Memory B cell (primary cell): ENCODE measurements around the gene SEMA6C.
"Not testable (repeated sequence)": the region's sequence is repeated elsewhere in the genome, so short reads cannot be mapped to it uniquely, and the experiment has no call there.

ENCODE experiments used
- ATAC-seq: fragments of 150-1000 bp; cut with Tn5 transposase; 2 replicates; pipeline ENCODE4 v1.10.0; 2021; ENCODE audit warnings: low read depth, mild to moderate bottlenecking, moderate library complexity
- DNase-seq, 2 donors: peaks; one replicate each; pipeline ENCODE4 v3.0.0; 2022; ENCODE audit warnings: low spot score in 2 of 2
- H3K27ac Mint-ChIP-seq: one replicate; pipeline ENCODE4 v1.8.0; 2022; ENCODE audit warnings: mild to moderate bottlenecking, moderate library complexity, mixed read lengths
- H3K27me3 Mint-ChIP-seq: one replicate; pipeline ENCODE4 v1.8.0; 2022; ENCODE audit warnings: mixed read lengths
- H3K36me3 Mint-ChIP-seq: one replicate; pipeline ENCODE4 v1.8.0; 2022; ENCODE audit warnings: mild to moderate bottlenecking, mixed read lengths
- H3K4me1 Mint-ChIP-seq: one replicate; pipeline ENCODE4 v1.8.0; 2022; ENCODE audit warnings: mixed read lengths
- H3K4me3 Mint-ChIP-seq: one replicate; pipeline ENCODE4 v1.8.0; 2022; ENCODE audit warnings: mild to moderate bottlenecking, moderate library complexity, mixed read lengths
- H3K9me3 Mint-ChIP-seq: one replicate; pipeline ENCODE4 v1.8.0; 2022; ENCODE audit warnings: mixed read lengths

Gene SEMA6C, protein sequence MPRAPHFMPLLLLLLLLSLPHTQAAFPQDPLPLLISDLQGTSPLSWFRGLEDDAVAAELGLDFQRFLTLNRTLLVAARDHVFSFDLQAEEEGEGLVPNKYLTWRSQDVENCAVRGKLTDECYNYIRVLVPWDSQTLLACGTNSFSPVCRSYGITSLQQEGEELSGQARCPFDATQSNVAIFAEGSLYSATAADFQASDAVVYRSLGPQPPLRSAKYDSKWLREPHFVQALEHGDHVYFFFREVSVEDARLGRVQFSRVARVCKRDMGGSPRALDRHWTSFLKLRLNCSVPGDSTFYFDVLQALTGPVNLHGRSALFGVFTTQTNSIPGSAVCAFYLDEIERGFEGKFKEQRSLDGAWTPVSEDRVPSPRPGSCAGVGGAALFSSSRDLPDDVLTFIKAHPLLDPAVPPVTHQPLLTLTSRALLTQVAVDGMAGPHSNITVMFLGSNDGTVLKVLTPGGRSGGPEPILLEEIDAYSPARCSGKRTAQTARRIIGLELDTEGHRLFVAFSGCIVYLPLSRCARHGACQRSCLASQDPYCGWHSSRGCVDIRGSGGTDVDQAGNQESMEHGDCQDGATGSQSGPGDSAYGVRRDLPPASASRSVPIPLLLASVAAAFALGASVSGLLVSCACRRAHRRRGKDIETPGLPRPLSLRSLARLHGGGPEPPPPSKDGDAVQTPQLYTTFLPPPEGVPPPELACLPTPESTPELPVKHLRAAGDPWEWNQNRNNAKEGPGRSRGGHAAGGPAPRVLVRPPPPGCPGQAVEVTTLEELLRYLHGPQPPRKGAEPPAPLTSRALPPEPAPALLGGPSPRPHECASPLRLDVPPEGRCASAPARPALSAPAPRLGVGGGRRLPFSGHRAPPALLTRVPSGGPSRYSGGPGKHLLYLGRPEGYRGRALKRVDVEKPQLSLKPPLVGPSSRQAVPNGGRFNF

DNA sequence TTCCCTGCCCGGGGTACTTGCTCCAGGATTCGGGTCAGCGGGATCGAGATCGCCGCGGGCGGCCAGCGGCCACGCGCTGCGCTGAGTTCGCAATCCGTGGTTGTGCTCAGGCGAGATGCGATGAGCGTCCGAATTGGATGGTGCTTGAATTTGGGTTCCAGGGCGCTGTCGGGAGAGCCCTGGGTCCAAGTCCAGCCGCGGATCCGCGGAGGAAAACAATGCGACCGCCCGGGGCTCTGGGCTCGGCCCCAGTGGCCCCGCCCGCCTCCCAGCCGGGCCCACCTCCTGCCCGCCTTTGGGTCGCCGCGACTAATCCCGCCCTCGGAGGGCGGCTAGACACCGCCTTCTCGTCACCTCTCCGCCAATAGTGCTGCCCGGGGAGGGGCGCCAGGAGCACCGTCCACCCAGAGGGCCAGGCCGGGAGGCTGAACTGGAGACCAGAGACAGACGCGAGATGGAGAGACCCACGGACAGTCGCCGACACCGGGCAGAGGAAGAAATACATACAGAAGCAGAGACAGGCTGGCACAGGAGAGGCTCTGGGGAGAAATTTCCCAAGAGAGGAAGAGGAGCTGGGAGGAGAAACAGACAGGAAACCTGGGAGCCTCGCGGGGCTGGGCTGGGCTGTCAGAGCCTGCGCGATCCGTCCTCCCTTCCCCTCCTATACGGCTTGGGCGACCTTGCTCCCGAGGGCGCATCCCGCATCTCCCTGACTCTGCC is at the start of gene SEMA6C:
SEMA6C (minus strand) TSS at position 220 of the 720 bp plus-strand sequence. CDS start 4,010 bp downstream, outside the sequence.
- Mint-ChIP-seq H3K9me3 (no peaks in the 10 kb centered on the region), H3K27ac (peak within 1 kb of the TSS; percentile 43), H3K27me3 (peaks cover 6% of the 10 kb centered on the region), H3K4me1 (peaks cover 18% of the 10 kb centered on the region), H3K36me3 (no peaks in the 10 kb centered on the region), H3K4me3 (peak within 1 kb of the TSS; percentile 89)
- ATAC-seq (peak; percentile 99), DNase-seq (peak; percentile 72 to 74)

DNA sequence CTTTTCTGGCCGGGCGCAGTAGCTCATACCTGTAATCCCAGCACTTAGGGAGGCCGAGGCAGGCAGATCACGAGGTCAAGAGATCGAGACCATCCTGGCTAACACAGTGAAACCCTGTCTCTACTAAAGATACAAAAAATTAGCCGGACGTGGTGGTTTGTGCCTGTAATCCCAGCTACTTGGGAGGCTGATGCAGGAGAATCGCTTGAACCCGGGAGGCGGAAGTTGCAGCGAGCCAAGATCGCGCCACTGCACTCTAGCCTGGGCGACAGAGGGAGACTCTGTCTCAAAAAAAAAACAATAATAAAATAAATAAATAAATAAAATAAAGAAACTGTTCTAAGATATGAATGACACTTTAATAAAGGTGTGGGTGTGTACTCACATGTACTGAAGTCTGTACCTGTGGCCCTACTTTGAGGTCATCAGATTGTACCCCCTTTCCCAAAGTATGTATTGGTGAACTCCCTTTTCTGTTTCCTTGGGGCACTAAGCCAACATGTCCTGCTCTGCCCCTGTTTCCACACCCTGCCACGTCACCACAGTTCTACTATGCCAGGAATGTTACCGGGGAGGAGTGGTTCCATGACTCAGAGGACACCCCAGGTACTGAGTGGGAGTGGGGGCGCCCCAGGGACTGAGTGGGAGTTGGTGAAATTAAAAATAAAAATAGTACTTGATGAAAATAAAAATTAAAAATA is 48.6 kb upstream of the SEMA6C start:
- not testable (repeated sequence) for H3K27me3 Mint-ChIP-seq, H3K27ac Mint-ChIP-seq, H3K4me3 Mint-ChIP-seq, H3K36me3 Mint-ChIP-seq, ATAC-seq, DNase-seq, H3K9me3 Mint-ChIP-seq
- H3K4me1 Mint-ChIP-seq: peaks cover 18% of the 10 kb centered on the region

DNA sequence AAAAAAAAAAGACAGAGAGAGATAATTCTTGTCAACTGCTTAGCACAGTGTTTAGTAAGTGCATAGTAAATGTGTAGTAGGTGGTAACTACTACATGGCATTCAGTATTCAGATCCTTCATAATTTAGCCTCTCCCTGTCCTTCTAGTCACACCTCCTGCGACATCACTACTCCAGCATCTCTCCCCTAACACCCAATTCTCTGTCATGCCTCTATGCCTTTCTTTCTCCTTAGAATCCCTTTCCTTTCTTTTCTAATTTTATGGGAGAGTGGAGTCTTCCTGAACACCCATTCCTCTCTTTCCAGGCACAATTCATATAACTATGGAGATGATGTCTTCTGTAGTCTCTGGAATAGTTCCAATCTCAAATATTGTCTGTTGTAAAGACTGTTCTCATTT is 47.4 kb upstream of the SEMA6C start:
- peaks cover 16% of the 10 kb centered on the region for H3K4me1 Mint-ChIP-seq
- DNase-seq (no peak), ATAC-seq (no peak)
- H3K27ac Mint-ChIP-seq: no peak overlapping the region
- H3K4me3 Mint-ChIP-seq: no peak overlapping the region
- H3K36me3 Mint-ChIP-seq: no peaks in the 10 kb centered on the region
- no peaks in the 10 kb centered on the region for H3K27me3 Mint-ChIP-seq
- H3K9me3 Mint-ChIP-seq: no peaks in the 10 kb centered on the region

DNA sequence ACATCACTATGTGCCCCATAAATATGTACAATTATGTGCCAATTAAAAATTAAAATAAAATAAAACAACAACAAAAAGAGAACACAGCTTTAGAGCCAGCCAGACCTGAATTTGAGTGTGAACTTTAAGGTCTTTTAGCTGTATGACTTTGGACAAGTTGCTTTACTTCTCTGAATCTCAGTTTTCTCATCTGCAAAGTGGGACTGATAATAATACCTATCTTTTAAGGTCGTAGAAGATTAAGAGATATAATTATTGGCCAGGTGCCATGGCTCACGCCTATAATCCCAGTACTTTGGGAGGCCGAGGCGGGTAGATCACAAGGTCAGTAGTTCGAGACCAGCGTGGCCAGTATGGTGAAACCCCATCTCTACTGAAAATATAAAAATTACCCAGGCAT is 46.9 kb upstream of the SEMA6C start:
- Mint-ChIP-seq H3K27ac (no peak overlapping the region), H3K9me3 (no peaks in the 10 kb centered on the region), H3K4me3 (no peak overlapping the region), H3K4me1 (peaks cover 21% of the 10 kb centered on the region), H3K27me3 (no peaks in the 10 kb centered on the region), H3K36me3 (no peaks in the 10 kb centered on the region)
- no peak for DNase-seq
- no peak for ATAC-seq

DNA sequence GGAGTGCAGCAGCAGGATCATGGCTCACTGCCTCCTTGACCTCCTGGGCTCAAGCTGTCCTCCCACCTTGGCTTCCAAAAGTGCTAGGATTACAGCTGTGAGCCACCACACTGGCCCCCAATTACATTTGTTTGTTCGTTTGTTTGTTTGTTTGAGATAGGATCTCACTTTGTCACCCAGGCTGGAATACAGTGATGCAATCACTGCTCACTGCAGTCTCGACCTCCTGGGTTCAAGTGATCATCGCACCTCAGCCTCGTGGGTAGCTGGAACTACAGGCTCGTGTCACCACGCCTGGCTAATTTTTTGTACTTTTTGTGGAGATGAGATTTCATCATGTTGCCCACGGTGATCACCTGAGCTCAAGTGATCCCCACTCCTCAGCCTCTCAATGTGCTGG is 45.6 kb upstream of the SEMA6C start:
- Mint-ChIP-seq H3K27ac (no peak overlapping the region), H3K9me3 (no peaks in the 10 kb centered on the region), H3K27me3 (no peaks in the 10 kb centered on the region), H3K36me3 (no peaks in the 10 kb centered on the region), H3K4me1 (peaks cover 22% of the 10 kb centered on the region), H3K4me3 (no peak overlapping the region)
- ATAC-seq: no peak
- DNase-seq: no peak

DNA sequence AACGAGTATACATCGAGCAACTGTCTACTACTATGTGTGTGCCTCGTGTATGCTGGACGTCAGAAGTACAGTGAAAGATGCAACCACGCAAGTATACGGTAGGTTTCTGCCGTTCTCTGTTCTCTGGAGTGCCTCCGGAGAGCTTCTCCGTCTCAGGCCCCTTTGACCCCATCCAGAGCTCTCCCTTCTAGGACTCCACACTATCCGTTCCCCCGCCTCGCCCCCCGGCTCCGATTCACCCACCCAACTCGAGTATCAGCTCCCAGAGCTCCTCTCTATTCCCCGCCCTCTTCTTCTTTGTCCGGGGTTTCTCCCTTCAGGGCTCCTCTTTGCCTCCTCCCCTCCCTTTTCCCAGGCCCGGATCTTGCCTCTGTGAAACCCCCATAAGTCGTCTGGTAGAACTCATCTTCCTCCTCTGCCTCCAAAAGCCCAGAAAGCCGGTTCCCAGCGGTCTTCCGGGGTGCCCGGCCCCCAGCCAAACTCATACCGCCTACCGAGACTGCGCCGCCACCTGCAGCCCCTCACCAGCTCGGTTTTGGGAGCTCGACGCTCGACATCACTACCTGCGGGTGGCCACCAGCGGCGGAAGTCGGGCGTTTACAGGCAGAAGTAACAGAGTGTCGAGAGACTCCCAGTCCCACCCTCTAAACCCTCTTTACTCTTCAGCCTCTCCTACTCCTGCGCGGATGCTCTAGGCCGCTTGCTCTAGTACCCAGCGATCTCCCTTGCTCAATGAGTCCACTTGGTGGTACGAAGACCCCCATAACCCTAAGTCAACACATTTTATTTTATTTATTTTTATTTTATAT is 43.4 kb upstream of the SEMA6C start, which contains the start of gene VPS72:
VPS72 (minus strand) TSS at position 561 of the 809 bp plus-strand sequence; CDS start at position 485, 76 bp downstream.
- no peaks in the 10 kb centered on the region for H3K27me3 Mint-ChIP-seq

DNA sequence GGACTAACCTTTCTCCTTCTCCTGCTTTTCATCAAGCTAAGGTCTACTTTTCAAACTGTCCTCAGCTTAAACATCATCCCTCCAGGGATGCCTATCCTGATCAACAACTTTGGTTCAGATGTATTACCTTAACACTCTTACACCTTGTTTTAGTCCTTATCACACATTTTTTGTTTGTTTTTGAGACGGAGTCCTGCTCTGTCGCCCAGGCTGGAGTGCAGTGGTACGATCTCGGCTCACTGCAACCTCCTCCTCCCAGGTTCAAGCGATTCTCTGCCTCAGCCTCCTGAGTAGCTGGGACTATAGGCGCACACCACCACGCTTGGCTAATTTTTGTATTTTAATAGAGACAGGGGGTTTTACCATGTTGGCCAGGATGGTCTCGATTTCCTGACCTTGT is 42.2 kb upstream of the SEMA6C start:
- not testable (repeated sequence) for H3K27me3 Mint-ChIP-seq, H3K36me3 Mint-ChIP-seq, ATAC-seq, DNase-seq, H3K9me3 Mint-ChIP-seq
- peak overlapping the region; percentile 99 for H3K4me3 Mint-ChIP-seq
- peaks cover 29% of the 10 kb centered on the region for H3K4me1 Mint-ChIP-seq
- H3K27ac Mint-ChIP-seq: peak overlapping the region; percentile 97

More for the DNA sequence above, 43.4 kb upstream of the SEMA6C start, which contains the start of gene VPS72:
- Mint-ChIP-seq H3K36me3 (peaks cover 4% of the 10 kb centered on the region), H3K27ac (peak within 1 kb of the TSS; percentile 97), H3K4me3 (peak within 1 kb of the TSS; percentile 99), H3K9me3 (no peaks in the 10 kb centered on the region), H3K4me1 (peaks cover 25% of the 10 kb centered on the region)
- DNase-seq (peak; percentile 65 to 69), ATAC-seq (peak; percentile 91)

DNA sequence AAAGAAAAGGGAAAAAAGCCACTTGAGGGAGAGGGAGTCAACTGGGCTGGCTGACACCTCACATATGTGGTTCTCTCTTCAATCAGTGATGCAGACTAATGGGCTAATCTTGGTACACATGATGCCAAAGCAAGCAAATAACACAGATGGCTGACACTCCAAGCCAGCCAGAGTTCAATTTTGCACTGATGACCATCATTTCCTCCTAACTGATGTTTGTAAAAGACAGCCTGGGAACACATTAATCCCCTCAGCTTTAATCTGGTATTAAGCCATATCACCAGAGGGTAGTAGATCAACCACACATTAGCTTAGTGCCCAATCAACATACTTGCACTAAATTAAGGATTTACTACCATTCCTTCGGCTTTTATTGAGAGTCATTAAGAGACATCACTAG is 40.8 kb upstream of the SEMA6C start:
- DNase-seq (no peak), ATAC-seq (no peak)
- Mint-ChIP-seq H3K9me3 (no peaks in the 10 kb centered on the region), H3K36me3 (peaks cover 18% of the 10 kb centered on the region), H3K27ac (no peak overlapping the region), H3K4me3 (no peak overlapping the region), H3K4me1 (peaks cover 29% of the 10 kb centered on the region), H3K27me3 (no peaks in the 10 kb centered on the region)

DNA sequence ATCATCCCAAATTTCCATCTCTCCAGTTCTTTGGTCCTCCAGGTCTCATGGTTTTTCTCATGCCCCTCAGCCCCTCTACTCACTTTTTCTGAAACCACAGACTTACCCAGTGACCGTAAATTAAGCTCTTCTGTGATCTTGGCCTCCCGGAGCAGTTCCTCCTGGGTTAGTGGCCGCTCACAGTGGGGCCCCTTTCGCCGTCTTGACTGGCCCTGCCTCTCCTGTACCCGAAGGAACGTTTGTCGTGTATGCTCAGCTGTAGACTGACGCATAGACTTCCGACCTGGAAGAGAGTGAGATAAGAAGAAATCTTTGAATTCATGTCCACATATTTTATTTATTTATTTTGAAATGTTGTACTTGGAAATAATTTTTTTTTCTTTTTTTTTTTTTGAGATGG is 37.8 kb upstream of the SEMA6C start:
- no peaks in the 10 kb centered on the region for H3K9me3 Mint-ChIP-seq
- H3K4me3 Mint-ChIP-seq: no peak overlapping the region
- H3K27me3 Mint-ChIP-seq: no peaks in the 10 kb centered on the region
- DNase-seq (no peak), ATAC-seq (no peak)
- H3K36me3 Mint-ChIP-seq: peaks cover 36% of the 10 kb centered on the region
- H3K27ac Mint-ChIP-seq: peak overlapping the region; percentile 79
- peaks cover 27% of the 10 kb centered on the region for H3K4me1 Mint-ChIP-seq

DNA sequence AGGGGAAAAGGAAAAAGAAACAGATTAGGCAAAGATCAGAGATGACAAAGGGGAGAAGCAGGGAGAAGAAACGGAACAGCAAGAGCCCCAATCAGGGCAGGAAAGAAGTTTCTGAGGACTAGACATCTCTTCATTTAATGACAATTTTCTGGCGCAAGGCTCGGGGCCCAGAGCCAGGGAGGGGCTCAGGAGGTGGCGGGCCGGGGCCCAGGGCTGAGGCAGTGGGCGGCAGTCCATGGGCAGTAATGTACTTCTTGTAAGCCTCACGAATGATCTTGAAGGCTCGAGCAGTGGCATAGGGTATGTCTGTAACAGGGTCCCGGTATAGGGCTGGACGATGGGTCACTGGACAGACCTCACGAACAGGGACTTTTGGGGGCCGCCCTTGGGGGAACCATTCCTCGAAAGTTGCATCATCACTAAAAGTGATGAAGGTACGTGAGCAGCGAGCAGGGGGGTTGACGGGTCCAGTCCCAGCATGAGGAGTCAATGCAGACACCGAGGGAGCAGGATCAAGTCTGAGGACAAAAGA is 30.1 kb upstream of the SEMA6C start:
- H3K36me3 Mint-ChIP-seq: peaks cover 45% of the 10 kb centered on the region
- H3K4me3 Mint-ChIP-seq: no peak overlapping the region
- peak overlapping the region; percentile 15 for H3K27ac Mint-ChIP-seq
- DNase-seq (no peak), ATAC-seq (no peak)
- no peaks in the 10 kb centered on the region for H3K9me3 Mint-ChIP-seq
- no peaks in the 10 kb centered on the region for H3K27me3 Mint-ChIP-seq
- peaks cover 2% of the 10 kb centered on the region for H3K4me1 Mint-ChIP-seq

DNA sequence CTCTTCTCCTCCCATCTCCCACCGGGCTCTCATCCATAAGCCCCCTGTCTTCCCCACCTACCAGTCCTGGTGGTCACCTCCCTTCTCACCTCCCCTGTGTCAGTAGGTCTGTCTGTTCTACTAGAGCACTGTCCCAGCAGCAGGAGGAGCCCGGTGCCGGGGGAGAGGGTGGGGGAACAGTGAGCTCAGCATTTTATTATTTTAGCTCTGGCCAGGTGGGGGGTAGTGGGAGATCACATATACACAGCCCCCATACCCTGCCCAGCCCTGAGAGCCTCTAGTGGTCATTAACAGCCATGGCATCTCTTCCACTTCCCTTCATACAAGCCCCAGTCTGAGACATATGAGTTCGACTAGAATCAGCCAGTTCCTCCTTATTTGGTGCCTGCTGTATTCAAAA is 29.4 kb upstream of the SEMA6C start, which contains the start of gene TMOD4:
TMOD4 (minus strand) TSS at position 119 of the 400 bp plus-strand sequence. CDS start 1,106 bp downstream, outside the sequence.
- Mint-ChIP-seq H3K36me3 (peaks cover 39% of the 10 kb centered on the region), H3K4me3 (no peak within 1 kb of the TSS), H3K27ac (peak within 1 kb of the TSS; percentile 15), H3K9me3 (no peaks in the 10 kb centered on the region), H3K4me1 (peaks cover 2% of the 10 kb centered on the region), H3K27me3 (no peaks in the 10 kb centered on the region)
- ATAC-seq (peak; percentile 74), DNase-seq (no peak)

DNA sequence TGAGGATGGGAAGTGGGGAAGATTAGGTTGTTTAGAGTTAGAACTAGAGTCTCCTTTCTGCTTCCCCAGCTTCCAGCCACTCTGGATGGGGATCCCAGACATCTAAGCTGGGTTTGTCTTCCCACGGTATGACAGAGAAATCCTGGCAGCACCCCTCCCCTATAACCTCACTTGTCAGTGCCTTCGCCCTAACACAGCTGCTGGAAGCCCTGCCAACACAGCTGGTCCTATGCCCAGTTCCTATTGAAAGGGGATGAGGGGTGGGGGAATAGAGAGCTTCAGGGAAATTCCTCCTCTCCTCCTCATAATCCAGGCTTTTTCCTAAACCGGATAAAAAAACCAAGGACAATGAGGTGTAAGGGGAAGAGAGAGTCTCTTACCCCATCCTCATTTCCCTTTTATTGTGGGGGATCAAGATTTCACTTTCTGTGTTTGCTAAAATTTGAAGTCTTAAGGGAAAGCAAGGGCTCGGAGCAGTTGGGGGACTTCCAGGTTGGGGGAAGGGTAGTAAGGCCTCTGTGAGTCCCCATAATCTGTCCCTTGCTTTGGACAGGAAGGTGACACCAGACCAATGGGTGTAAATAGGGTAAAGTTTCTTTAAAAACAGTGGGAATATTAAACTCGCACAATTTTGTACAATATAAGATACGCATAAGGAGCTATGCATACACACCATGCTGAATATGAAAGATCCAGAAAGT is 28.8 kb upstream of the SEMA6C start:
- no peaks in the 10 kb centered on the region for H3K9me3 Mint-ChIP-seq
- peaks cover 34% of the 10 kb centered on the region for H3K36me3 Mint-ChIP-seq
- ATAC-seq (no peak), DNase-seq (no peak)
- H3K27me3 Mint-ChIP-seq: no peaks in the 10 kb centered on the region
- H3K4me1 Mint-ChIP-seq: no peaks in the 10 kb centered on the region
- no peak overlapping the region for H3K4me3 Mint-ChIP-seq
- no peak overlapping the region for H3K27ac Mint-ChIP-seq
